Testis (tissue), 2 donors: ENCODE results near the gene TMEM171.

Source experiments
- CTCF ChIP-seq, 3 experiments: fragments of 450-650 bp in 2 of 3; fragments of 200-600 bp in 1 of 3; sonication (generic) in 1 of 3; IDR thresholded peaks; one replicate each; pipeline ENCODE4 v1.5.1; 2016 to 2019; ENCODE audit warnings: antibody characterized with exemption in 3 of 3, mild to moderate bottlenecking in 2 of 3, moderate library complexity in 1 of 3
- POLR2A ChIP-seq: fragments of 450-650 bp; IDR thresholded peaks from one replicate; pipeline ENCODE4 v1.6.1; 2017; ENCODE audit warnings: antibody characterized with exemption, mild to moderate bottlenecking, moderate library complexity

DNA sequence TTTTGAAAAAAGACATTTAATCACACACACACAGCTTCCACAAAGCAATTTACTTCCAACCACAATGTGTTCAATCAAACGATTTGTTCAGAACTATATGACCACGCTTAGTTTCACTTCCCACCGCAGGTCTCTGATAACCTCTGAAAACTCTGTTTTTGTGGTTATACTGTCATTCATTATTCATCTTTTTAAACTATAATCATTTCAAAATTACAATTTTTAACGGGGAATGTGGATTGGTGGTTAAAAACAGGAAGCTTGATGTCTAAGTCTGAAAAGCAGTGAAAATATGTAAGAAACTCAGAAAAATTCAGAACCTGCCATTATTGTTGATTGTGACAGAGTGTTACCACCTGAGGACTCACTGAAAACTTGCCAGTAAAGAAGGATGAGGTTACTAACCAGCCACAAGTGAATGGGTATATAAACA is 39.9 kb downstream of the TMEM171 start:
- no peak for TF ChIP-seq CTCF (IDR thresholded peaks at IDR 0.05)
- no peak for TF ChIP-seq POLR2A
